CD4-positive, alpha-beta T cell treated with Interleukin-17A for 4 hours (primary cell): ENCODE results near the gene RNF220.

ENCODE experiments used
- DNase-seq: peaks from one replicate; pipeline ENCODE4 v3.0.0-alpha.2; 2020; ENCODE audit warnings: mixed read lengths

The RNF220 gene

GRCh38 chr1:44641126-44642102 lies 236.4 kb downstream of the RNF220 start:
- no peak for DNase-seq

GRCh38 chr1:44642255-44642654 lies 237.2 kb downstream of the RNF220 start:
- no peak for DNase-seq

GRCh38 chr1:44642925-44643324 lies 237.9 kb downstream of the RNF220 start:
- no peak for DNase-seq

GRCh38 chr1:44643721-44644334 lies 238.8 kb downstream of the RNF220 start:
- no peak for DNase-seq

GRCh38 chr1:44644806-44645205 lies 239.8 kb downstream of the RNF220 start:
- no peak for DNase-seq

GRCh38 chr1:44645476-44646244 lies 240.6 kb downstream of the RNF220 start:
- no peak for DNase-seq

GRCh38 chr1:44646261-44647110 lies 241.4 kb downstream of the RNF220 start:
- no peak for DNase-seq

GRCh38 chr1:44647896-44648295 lies 242.8 kb downstream of the RNF220 start:
- DNase-seq, result no peak

- no peak for DNase-seq
Observed at GRCh38 chr1:44648529-44649250, 243.6 kb downstream of the RNF220 start.

- no peak for DNase-seq
Observed at GRCh38 chr1:44649788-44650158, 244.7 kb downstream of the RNF220 start.

- no peak for DNase-seq
Observed at GRCh38 chr1:44650159-44650831, 245.2 kb downstream of the RNF220 start.

- no peak for DNase-seq
Observed at GRCh38 chr1:44651069-44651468, 246.0 kb downstream of the RNF220 start.

GRCh38 chr1:44652445-44653106 lies 247.5 kb downstream of the RNF220 start:
- peak; percentile 79 for DNase-seq

GRCh38 chr1:44653107-44653964 lies 248.3 kb downstream of the RNF220 start:
- DNase-seq, result no peak

GRCh38 chr1:44654621-44655187 lies 249.6 kb downstream of the RNF220 start:
- no peak for DNase-seq

- no peak for DNase-seq
Observed at GRCh38 chr1:44655609-44656008, 250.6 kb downstream of the RNF220 start.

GRCh38 chr1:44659566-44659965 lies 254.5 kb downstream of the RNF220 start:
- no peak for DNase-seq

- no peak for DNase-seq
Observed at GRCh38 chr1:44660176-44660575, 255.1 kb downstream of the RNF220 start.
